Measurements from ENCODE around the gene TENT5C. TPM values are rescaled to one million over a fixed set of nuclear protein-coding genes. Genes with fewer than 3 reads are reported as not detected.
"Not testable (repeated sequence)": the region's sequence is repeated elsewhere in the genome, so short reads cannot be mapped to it uniquely, and the experiment has no call there.

Gene TENT5C
- 1.9 and 2.3 TPM in 2 replicates for polyA plus RNA-seq (2011; rRNA removed)
- polyA minus RNA-seq (2011; rRNA and poly(A)+ RNA removed), result 4.8 and 6.2 TPM in 2 replicates

- Histone ChIP-seq H3K27me3 (ENCODE audit: control insufficient read depth, insufficient read depth, low read length) (peaks cover 2% of the 10 kb centered on the region; the same call in 1 of the 2 replicates), H3K4me3 (ENCODE audit: low read depth, low read length) (peak within 1 kb of the TSS; percentile 77), H3K36me3 (ENCODE audit: control insufficient read depth, insufficient read depth, low read length) (no peaks in the 10 kb centered on the region)
- CTCF ChIA-PET, result interaction anchor here (1.1 to 2.6 kb wide), 2 partner anchors 80 to 148 kb away, joined by 3 to 19 read pairs; no protein-coding TSS in a partner anchor
- peak; percentile 76 for DNase-seq (ENCODE audit: low read depth)
- POLR2A ChIA-PET, result no interaction called here
- TF ChIP-seq CTCF (IDR thresholded peaks at IDR 0.05; ENCODE audit: insufficient read depth, low read depth, low read length), result no peak
Measured at GRCh38 chr1:117605774-117606648, at the start of gene TENT5C. Gene TENT5C, plus strand, starts transcription at chr1:117606048. Its CDS starts 16,821 bp downstream, at chr1:117622869.

- H3K27me3 ChIP-seq (ENCODE audit: control insufficient read depth, insufficient read depth, low read length), result peaks cover 2% of the 10 kb centered on the region
- CTCF ChIA-PET, result no interaction called here
- H3K36me3 ChIP-seq (ENCODE audit: control insufficient read depth, insufficient read depth, low read length), result no peaks in the 10 kb centered on the region
- DNase-seq (ENCODE audit: low read depth), result no peak
- POLR2A ChIA-PET, result interaction anchor here (0.7 kb wide), 1 partner anchor 198 kb away, joined by 3 read pairs; no protein-coding TSS in a partner anchor
- no peak for TF ChIP-seq CTCF (IDR thresholded peaks at IDR 0.05; ENCODE audit: insufficient read depth, low read depth, low read length)
- H3K4me3 ChIP-seq (ENCODE audit: low read depth, low read length), result no peak overlapping the region
Measured at GRCh38 chr1:117556341-117556740, 49.5 kb upstream of the TENT5C start.

GRCh38 chr1:117556976-117557375, 48.9 kb upstream of the TENT5C start:
- ChIA-PET CTCF (no interaction called here), POLR2A (no interaction called here)
- H3K36me3 ChIP-seq (ENCODE audit: control insufficient read depth, insufficient read depth, low read length), result no peaks in the 10 kb centered on the region
- peaks cover 2% of the 10 kb centered on the region for H3K27me3 ChIP-seq (ENCODE audit: control insufficient read depth, insufficient read depth, low read length)
- DNase-seq (ENCODE audit: low read depth), result no peak
- no peak overlapping the region for H3K4me3 ChIP-seq (ENCODE audit: low read depth, low read length)
- no peak for TF ChIP-seq CTCF (IDR thresholded peaks at IDR 0.05; ENCODE audit: insufficient read depth, low read depth, low read length)

- DNase-seq (ENCODE audit: low read depth); POLR2A ChIA-PET; H3K36me3 ChIP-seq (ENCODE audit: control insufficient read depth, insufficient read depth, low read length); H3K27me3 ChIP-seq (ENCODE audit: control insufficient read depth, insufficient read depth, low read length); H3K4me3 ChIP-seq (ENCODE audit: low read depth, low read length); CTCF ChIA-PET: not testable (repeated sequence)
Measured at GRCh38 chr1:117558451-117558850, 47.4 kb upstream of the TENT5C start.

GRCh38 chr1:117559139-117559538, 46.7 kb upstream of the TENT5C start:
- no peak for DNase-seq (ENCODE audit: low read depth)
- H3K27me3 ChIP-seq (ENCODE audit: control insufficient read depth, insufficient read depth, low read length), result peaks cover 3% of the 10 kb centered on the region
- no peak overlapping the region for H3K4me3 ChIP-seq (ENCODE audit: low read depth, low read length)
- TF ChIP-seq CTCF (IDR thresholded peaks at IDR 0.05; ENCODE audit: insufficient read depth, low read depth, low read length), result no peak
- H3K36me3 ChIP-seq (ENCODE audit: control insufficient read depth, insufficient read depth, low read length), result no peaks in the 10 kb centered on the region
- ChIA-PET CTCF (no interaction called here), POLR2A (no interaction called here)
